ENCODE measurements around the gene JARID2. TPM values are rescaled to one million over a fixed set of nuclear protein-coding genes. Genes with fewer than 3 reads are reported as not detected.

Gene JARID2
- total and polyA plus RNA-seq, 2 of the 13 experiments (the other 11 are each of a cell fraction or from before 2014, with no cell fraction given) = 7.5 to 10.3 TPM

- TF ChIP-seq ZNF512B (CRISPR knock-in tag; IDR thresholded peaks at IDR 0.05; ENCODE audit: borderline replicate concordance) (0 out of 2 replicates have a peak, but pooled peaks have one; percentile 67), ZNF432 (CRISPR knock-in tag; IDR thresholded peaks at IDR 0.05; ENCODE audit: borderline replicate concordance) (no peak), NFKBIZ (CRISPR knock-in tag; IDR thresholded peaks at IDR 0.05) (no peak), TARDBP (CRISPR knock-in tag; IDR thresholded peaks at IDR 0.05) (0 out of 2 replicates have a peak, but pooled peaks have one; percentile 59), ZNF501 (CRISPR knock-in tag; IDR thresholded peaks at IDR 0.05) (peak; percentile 43; the same call in 1 of the 2 replicates), SOX6 (IDR thresholded peaks at IDR 0.05) (no peak), SOX6 (CRISPR knock-in tag; IDR thresholded peaks at IDR 0.05) (no peak), ZNF687 (CRISPR knock-in tag; IDR thresholded peaks at IDR 0.05) (peak; percentile 28; the same call in 1 of the 2 replicates), ZNF777 (CRISPR knock-in tag; IDR thresholded peaks at IDR 0.05) (peak; percentile 70), ZNF232 (CRISPR knock-in tag; IDR thresholded peaks at IDR 0.05; ENCODE audit: borderline replicate concordance) (0 out of 2 replicates have a peak, but pooled peaks have one; percentile 73), ZBTB38 (CRISPR knock-in tag; IDR thresholded peaks at IDR 0.05) (no peak), SIX1 (CRISPR knock-in tag; IDR thresholded peaks at IDR 0.05; ENCODE audit: borderline replicate concordance) (no peak), ZNF468 (CRISPR knock-in tag; IDR thresholded peaks at IDR 0.05) (0 out of 2 replicates have a peak, but pooled peaks have one; percentile 48), RAD21 (CRISPR knock-in tag; IDR thresholded peaks at IDR 0.05) (0 out of 2 replicates have a peak, but pooled peaks have one; percentile 20)
- TF ChIP-seq, protein P1, sequence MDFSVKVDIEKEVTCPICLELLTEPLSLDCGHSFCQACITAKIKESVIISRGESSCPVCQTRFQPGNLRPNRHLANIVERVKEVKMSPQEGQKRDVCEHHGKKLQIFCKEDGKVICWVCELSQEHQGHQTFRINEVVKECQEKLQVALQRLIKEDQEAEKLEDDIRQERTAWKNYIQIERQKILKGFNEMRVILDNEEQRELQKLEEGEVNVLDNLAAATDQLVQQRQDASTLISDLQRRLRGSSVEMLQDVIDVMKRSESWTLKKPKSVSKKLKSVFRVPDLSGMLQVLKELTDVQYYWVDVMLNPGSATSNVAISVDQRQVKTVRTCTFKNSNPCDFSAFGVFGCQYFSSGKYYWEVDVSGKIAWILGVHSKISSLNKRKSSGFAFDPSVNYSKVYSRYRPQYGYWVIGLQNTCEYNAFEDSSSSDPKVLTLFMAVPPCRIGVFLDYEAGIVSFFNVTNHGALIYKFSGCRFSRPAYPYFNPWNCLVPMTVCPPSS (IDR thresholded peaks at IDR 0.05) = no peak
- TF ChIP-seq, protein P2, sequence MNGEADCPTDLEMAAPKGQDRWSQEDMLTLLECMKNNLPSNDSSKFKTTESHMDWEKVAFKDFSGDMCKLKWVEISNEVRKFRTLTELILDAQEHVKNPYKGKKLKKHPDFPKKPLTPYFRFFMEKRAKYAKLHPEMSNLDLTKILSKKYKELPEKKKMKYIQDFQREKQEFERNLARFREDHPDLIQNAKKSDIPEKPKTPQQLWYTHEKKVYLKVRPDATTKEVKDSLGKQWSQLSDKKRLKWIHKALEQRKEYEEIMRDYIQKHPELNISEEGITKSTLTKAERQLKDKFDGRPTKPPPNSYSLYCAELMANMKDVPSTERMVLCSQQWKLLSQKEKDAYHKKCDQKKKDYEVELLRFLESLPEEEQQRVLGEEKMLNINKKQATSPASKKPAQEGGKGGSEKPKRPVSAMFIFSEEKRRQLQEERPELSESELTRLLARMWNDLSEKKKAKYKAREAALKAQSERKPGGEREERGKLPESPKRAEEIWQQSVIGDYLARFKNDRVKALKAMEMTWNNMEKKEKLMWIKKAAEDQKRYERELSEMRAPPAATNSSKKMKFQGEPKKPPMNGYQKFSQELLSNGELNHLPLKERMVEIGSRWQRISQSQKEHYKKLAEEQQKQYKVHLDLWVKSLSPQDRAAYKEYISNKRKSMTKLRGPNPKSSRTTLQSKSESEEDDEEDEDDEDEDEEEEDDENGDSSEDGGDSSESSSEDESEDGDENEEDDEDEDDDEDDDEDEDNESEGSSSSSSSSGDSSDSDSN (CRISPR knock-in tag; IDR thresholded peaks at IDR 0.05) = peak; percentile 75; the same call in 1 of the 2 replicates
- TF ChIP-seq, protein P3, sequence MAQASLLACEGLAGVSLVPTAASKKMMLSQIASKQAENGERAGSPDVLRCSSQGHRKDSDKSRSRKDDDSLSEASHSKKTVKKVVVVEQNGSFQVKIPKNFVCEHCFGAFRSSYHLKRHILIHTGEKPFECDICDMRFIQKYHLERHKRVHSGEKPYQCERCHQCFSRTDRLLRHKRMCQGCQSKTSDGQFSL (CRISPR knock-in tag; IDR thresholded peaks at IDR 0.05) = no peak
Observed at GRCh38 chr6:15247500-15248450, 1.9 kb downstream of the JARID2 start (continued).

Data from HepG2 (cell line).